NCI-H187 treated with DMSO at 0.1 percent for 48 hours (cell line): ENCODE data around the gene IL17RC.
"Not testable (repeated sequence)": the region's sequence is repeated elsewhere in the genome, so short reads cannot be mapped to it uniquely, and the experiment has no call there.

Experiments
- DNase-seq: peaks from one replicate; lab custom pipeline; 2025; lab: John Stamatoyannopoulos, UW

Gene IL17RC

GRCh38 chr3:9915254-9916141, 1.4 kb upstream of the IL17RC start:
- no peak for DNase-seq

- DNase-seq: no peak
These were observed 558 bp upstream of the IL17RC start for GRCh38 chr3:9916346-9916733.

DNA sequence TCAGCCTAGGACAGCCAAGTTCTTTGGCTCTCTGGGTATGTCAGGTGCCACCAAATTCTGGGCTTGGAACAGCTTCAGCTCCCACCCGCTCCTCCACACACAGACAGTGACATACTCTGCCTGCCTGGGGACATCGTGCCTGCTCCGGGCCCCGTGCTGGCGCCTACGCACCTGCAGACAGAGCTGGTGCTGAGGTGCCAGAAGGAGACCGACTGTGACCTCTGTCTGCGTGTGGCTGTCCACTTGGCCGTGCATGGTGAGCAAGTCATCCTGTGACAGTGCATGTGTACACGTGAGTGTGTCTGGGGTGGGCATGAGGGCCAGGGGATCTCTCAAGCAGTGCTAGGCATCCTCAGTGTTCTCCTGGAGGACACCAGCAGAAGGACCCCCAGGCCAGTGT, 922 bp downstream of the IL17RC start:
- no peak for DNase-seq

DNA sequence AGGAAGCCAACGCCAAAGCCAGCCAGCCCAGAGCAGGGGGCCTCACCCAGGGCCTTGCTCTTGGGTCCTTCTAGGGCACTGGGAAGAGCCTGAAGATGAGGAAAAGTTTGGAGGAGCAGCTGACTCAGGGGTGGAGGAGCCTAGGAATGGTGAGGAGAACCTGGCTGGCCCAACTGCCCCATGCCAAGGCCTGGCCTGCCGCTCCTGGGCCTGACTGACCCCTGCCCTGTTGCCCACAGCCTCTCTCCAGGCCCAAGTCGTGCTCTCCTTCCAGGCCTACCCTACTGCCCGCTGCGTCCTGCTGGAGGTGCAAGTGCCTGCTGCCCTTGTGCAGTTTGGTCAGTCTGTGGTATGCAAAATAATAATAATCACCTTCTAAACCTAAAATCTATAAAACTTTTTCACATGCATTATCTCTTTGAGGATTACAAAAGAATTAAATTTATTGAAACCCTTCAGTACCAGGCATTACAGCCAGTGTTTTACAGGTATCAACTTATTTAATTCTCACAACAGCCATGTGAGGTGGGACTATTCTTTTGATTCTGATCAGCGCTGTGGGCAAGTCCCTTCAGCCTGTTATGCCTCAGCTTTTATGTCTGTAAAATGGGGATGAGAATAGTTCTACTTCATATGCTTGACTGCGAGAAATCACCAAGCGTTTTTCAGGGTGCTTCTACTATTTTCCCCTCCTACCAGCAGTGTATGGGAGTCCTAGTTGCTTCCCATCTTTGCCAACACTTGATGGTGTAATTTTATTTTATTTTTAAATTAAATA, 1.6 kb downstream of the IL17RC start:
- no peak for DNase-seq

- DNase-seq: no peak
These were observed 11.3 kb downstream of the IL17RC start for GRCh38 chr3:9928158-9928557.

- DNase-seq: no peak
These were observed 14.0 kb downstream of the IL17RC start for GRCh38 chr3:9930804-9931418.

GRCh38 chr3:9932535-9932842, 15.6 kb downstream of the IL17RC start:
- no peak for DNase-seq

GRCh38 chr3:9932843-9933560, 16.1 kb downstream of the IL17RC start:
- DNase-seq: peak; percentile 4

- peak; percentile 45 for DNase-seq
These were observed 16.8 kb downstream of the IL17RC start, which contains the start of gene CRELD1 for GRCh38 chr3:9933561-9934234. CRELD1 (plus strand) TSS chr3:9933834; CDS start chr3:9934439, 605 bp downstream.

DNA sequence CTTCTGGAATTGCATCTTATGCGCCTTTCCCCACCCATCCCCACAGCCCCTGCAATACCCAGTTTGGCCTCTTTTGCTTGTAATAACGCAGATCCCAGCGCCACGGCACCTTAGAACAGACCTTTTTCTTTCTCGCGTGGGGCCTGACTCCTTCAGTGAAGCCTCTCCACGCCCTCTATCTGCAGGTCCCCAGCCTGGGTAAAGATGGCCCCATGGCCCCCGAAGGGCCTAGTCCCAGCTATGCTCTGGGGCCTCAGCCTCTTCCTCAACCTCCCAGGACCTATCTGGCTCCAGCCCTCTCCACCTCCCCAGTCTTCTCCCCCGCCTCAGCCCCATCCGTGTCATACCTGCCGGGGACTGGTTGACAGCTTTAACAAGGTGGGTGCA, 17.3 kb downstream of the IL17RC start:
- DNase-seq: no peak

- no peak for DNase-seq
These were observed 18.1 kb downstream of the IL17RC start for GRCh38 chr3:9934993-9935392.

- no peak for DNase-seq
These were observed 19.1 kb downstream of the IL17RC start for GRCh38 chr3:9935966-9936510.

- DNase-seq: no peak
These were observed 20.8 kb downstream of the IL17RC start for GRCh38 chr3:9937486-9938238.

GRCh38 chr3:9938966-9939365, 22.1 kb downstream of the IL17RC start:
- no peak for DNase-seq

DNA sequence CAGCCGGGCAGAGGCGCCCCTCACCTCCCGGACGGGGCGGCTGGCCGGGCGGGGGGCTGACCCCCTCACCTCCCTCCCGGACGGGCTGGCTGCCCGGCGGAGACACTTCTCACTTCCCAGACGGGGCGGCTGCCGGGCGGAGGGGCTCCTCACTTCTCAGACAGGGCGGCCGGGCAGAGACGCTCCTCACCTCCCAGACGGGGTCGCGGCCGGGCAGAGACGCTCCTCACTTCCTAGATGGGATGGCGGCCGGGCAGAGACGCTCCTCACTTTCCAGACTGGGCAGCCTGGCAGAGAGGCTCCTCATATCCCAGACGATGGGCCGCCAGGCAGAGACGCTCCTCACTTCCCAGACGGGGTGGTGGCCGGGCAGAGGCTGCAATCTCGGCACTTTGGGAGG, 23.0 kb downstream of the IL17RC start:
- not testable (repeated sequence) for DNase-seq

GRCh38 chr3:9940746-9941145, 23.8 kb downstream of the IL17RC start:
- DNase-seq: no peak

DNA sequence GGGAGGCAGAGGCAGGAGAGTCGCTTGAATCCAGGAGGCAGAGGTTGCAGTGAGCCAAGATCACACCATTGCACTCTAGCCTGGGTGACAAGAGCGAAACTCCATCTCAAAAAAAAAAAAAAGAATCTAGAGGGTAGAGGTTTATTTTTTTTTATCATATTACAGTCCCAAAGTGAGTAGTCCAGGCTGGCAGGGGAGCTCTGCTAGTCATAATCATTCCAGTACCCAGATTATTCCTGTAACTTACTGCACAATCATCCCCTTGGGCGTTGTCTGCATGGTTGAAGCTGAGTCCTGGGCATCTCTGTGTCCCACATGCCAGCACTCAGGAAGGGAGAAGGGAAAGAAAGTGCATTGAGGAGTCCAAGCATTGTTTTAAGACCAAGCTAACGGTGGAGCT, 25.3 kb downstream of the IL17RC start:
- DNase-seq: no peak

GRCh38 chr3:9942934-9943690, 26.2 kb downstream of the IL17RC start:
- DNase-seq: no peak

DNA sequence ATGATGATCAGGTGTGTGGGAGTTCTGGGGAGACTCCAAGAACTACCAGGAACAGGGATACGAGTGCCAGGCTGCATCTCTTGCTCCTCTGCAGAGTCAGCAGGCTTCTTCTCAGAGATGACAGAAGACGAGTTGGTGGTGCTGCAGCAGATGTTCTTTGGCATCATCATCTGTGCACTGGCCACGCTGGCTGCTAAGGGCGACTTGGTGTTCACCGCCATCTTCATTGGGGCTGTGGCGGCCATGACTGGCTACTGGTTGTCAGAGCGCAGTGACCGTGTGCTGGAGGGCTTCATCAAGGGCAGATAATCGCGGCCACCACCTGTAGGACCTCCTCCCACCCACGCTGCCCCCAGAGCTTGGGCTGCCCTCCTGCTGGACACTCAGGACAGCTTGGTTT, 27.4 kb downstream of the IL17RC start:
- no peak for DNase-seq

DNA sequence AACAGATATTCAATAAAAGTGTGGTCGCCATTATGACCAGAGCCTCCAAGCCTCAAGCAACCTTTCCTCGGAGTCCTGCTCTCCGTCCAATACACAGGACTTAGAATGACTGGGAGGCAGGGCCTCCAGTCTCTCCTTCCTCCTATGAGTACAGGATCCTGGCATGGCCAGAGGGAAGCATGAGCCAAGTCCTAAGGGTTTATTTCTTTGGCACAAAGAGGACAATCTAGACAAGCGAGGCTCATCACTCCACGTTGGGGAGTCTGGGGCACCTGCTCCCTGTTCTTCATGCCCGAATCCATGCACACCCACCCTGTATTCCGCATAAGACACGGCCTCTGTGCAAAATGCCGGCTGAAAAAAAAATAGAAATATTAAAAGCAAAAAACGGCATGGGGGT, 28.5 kb downstream of the IL17RC start:
- DNase-seq: no peak
